GDM1 (cell line): ENCODE results near the gene COA7.

Source experiments
- DNase-seq: peaks from one replicate; lab custom pipeline; 2025; lab: John Stamatoyannopoulos, UW

The COA7 gene

DNA sequence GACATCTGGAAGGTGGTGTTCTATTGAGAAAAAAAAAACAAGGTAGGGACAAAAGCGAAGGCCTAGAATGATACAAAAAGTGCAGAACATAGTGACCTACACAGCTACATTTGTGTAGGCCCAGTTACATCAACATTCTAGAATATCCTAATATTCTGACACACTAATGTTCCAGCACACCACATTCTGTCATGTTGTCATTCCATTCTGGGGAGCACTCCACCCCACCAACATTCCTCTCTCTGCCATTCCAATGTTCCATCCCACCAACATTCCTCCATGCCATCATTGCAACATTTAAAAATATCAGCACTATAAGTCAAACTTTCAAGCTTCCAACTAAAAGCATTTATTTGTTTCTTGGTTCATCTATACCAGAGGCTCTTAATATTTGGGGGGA lies 28.5 kb downstream of the COA7 start:
- no peak for DNase-seq

DNA sequence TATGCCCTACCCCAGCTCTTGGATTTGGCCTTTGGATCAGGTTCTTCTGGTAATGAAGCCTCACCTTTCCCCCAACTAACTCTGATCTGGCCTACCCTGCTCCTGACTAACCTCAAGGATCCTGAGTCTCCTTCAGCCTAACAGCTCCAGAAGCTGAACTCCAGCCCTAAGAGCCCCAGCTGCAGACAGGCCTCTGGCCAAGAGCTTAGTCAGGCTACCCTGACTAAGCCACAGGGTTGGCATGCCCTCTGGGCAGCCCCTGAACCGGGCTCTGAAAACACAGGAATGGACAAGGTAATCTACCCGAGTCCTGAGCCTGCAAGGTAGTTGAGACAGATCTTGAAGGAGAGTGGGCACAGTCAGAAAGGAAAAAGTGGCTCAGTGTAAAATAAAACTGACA lies 29.4 kb downstream of the COA7 start:
- no peak for DNase-seq

GRCh38 chr1:52667984-52668383 lies 30.2 kb downstream of the COA7 start:
- DNase-seq, result no peak

GRCh38 chr1:52667290-52667689 lies 30.9 kb downstream of the COA7 start:
- DNase-seq, result no peak

DNA sequence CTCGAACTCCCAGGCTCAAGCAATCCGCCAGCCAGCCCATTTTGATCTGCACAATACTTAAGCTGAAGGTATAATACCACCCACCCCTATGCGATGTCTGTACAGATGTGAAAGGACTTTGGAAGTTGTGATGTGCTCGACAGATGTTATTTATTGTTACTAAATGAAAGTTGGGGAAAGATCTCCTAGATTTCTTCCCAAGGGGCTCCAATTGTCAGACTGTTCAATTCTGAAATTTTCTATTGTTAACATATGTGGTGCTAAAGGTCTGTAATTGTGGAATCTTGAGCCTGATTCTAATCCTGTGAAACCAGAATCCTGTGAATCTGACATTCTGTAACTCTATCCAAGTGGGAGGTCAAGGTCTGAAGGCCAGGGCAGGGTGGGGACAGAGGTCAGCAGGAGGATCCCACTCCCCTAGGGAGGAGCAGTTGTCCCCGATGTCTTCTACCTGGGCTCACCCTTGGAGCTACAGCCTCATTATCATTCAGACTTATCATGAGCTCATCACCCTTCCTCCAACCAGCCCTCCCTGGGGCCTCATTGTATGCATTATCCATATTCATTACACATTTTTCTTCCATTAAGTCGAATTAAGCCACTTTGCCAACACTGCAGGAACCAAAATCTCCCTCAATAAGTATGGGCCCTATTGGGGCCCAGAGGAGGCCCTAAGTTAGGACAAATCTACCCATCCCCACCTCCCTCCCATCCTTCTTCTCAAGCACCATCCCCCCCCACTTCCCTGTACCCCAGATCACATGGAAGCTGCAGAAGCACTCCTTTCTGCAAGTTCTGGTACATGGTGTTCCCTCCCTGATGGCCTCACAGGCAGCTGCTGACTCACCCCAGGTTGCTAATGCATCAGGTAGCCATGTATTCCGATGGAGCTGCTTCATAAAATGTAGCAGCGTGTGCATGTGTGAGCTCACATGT lies 32.9 kb downstream of the COA7 start:
- no peak for DNase-seq

- no peak for DNase-seq
Observed at GRCh38 chr1:52663716-52664115, 34.4 kb downstream of the COA7 start.

- DNase-seq, result no peak
Observed at GRCh38 chr1:52662645-52663313, 35.4 kb downstream of the COA7 start.

DNA sequence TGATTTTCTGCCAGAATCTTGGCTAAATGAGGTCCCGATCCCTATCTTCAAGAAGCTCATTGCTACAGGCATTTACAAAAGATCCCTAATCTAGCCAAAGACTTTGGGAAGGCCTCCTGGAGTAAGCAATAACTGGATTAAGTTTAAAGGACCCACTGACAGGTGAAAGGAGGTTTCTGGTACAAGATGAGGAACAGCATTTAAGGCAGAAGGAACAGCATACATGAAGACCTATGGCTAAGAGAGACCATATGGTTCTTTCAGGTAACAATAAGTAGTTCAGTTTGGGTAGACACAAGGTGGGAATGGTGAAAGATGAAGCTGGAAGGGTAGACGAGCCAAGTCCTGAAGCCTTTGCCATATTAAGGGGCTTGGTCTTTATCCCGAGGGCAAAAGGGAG lies 37.3 kb downstream of the COA7 start:
- DNase-seq, result no peak

DNA sequence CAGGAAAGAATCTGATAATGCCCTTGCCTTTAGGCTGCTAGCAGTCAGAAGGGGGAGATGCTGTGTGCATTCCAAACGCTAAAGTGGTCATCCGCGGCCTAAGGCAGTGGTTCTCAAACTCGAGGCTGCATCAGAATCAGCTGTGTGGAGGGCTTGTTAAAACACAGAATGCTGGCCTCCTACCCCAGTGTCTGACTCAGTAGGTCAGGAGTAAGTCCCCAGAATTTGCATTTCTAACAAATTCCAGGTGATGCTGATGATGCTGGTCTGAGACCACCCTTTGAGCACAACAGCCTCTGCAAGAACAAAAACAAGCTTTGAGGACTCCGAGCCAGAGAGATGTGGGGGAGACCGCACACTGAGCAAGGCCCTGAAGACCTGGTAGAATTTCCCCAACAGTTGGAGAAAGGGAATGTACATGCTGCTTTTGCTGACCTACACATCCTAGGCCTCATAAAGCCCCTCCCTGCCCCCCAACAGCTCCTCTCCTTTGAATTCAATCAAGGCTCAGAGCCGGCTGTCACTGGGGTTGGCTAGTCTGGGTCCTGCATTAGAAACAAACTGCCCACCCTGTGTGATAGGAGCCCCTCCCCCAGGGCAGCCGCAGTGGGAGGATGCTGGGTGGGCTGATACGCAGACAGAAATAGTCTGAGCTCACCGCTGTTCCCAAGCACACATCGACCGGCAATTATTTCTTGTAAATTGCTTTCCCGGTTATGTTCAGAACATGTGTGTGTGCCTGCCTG lies 38.1 kb downstream of the COA7 start:
- DNase-seq, result no peak

DNA sequence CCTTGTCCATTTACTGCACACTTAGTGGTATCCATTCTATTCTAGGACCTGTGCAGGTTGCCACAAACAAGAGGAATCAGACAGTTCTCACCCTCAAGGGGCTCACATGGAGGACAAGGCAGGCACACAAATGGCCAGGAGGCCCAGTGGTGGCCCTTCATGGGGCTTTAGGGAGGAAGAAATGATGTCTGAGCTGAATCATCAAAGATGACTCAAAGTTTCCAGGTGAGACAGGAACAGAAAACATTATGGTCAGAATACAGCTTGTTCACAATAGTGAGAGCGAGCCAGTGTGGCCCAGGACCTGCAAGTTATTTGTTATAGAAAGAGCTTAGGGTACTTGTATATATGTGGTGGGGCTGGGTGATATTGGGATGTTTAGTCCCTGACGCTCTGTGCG lies 38.8 kb downstream of the COA7 start:
- DNase-seq, result no peak

DNA sequence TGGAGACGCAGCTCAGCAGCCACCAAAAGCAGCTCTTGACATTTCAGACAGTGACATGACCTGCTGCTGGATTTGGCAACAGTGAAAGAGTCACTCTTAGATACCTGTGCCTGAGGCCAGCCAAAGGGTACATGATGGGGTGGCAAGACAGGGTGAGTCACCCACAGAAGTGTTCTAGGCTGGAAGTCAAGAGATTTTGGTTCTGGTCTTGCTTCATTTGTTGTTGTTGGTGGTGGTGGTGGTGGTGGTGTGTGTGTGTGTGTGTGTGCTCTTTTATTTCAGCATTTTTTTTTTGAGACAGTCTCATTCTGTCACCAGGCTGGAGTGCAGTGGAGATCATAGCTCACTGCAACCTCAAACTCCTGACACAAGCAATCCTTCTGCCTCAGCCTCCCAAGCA lies 39.4 kb downstream of the COA7 start:
- DNase-seq, result no peak

DNA sequence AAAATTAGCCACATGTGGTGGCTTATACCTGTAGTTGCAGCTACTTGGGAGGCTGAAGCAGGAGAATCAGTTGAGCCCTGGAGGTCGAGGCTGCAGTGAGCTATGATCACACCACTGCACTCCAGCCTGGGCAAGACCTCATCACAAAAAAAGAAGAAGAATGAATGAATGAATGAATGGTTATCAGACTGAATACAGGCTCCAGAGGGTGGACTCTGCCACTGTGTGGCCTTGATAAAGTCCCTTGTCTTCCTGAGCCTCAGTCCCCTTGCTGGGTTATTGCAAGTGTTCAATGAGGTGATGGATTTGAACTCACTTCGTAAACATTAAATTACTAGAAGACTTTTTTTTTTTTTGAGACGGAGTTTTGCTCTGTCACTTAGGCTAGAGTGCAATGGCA lies 40.4 kb downstream of the COA7 start:
- no peak for DNase-seq

DNA sequence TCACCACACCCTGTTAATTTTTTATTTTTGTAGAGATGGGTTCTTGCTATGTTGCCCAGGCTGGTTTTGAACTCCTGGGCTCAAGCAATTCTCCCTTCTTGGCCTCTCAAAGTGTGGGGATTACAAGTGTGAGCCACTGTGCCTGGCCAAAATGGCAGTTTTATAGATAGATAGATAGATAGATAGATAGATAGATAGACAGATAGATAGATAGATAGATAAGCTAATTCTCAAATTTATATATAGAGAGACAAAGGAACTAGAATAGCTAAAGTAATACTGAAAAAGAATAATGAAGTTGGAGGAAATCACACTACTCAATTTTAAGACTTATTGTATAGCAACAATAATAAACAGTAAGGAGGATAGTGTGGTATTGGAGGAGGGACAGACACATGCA lies 44.1 kb downstream of the COA7 start:
- DNase-seq, result no peak

GRCh38 chr1:52653207-52653849 lies 44.8 kb downstream of the COA7 start:
- DNase-seq, result no peak

DNA sequence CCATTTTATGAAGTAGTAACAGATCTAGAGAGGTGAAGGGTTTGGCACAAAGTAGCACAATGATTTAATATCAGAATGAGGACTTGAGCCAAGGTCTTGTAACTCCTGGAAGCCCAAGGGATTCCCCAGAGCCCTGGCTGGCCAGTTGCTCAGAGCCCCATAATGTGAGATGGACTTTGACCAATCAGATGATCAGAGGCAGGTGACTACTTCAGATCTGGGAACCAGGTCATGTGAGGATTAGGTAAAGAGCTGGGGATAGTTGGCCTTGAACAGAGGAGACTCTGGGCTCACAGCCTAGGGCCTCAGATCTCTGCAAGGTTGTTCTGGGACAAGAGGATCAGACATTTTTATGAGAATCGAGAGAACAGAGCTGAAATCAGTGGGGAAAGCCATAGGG lies 46.2 kb downstream of the COA7 start:
- no peak for DNase-seq

GRCh38 chr1:52645261-52645660 lies 52.9 kb downstream of the COA7 start:
- no peak for DNase-seq

GRCh38 chr1:52641307-52641706 lies 56.8 kb downstream of the COA7 start:
- no peak for DNase-seq

- DNase-seq, result no peak
Observed at GRCh38 chr1:52640697-52641096, 57.5 kb downstream of the COA7 start.

DNA sequence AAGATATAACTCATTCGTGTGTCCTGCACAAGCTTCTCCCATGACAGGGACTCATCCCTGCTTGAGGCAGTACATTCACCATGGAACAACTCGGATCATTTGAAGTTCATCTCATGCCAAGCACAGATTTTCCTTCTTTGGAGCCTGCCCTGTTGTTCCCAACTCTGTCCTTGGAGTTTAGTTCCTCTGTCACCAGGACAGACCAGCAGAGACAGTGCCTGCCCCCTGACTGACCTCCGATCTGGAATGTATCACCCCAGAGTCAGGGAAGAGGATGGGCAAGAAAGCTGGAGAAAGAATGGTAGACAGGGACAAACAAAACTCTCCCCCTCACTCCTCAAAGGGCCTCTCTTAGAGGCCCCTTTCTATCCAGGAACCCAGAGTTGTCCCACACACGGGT lies 60.2 kb downstream of the COA7 start:
- DNase-seq, result no peak

DNA sequence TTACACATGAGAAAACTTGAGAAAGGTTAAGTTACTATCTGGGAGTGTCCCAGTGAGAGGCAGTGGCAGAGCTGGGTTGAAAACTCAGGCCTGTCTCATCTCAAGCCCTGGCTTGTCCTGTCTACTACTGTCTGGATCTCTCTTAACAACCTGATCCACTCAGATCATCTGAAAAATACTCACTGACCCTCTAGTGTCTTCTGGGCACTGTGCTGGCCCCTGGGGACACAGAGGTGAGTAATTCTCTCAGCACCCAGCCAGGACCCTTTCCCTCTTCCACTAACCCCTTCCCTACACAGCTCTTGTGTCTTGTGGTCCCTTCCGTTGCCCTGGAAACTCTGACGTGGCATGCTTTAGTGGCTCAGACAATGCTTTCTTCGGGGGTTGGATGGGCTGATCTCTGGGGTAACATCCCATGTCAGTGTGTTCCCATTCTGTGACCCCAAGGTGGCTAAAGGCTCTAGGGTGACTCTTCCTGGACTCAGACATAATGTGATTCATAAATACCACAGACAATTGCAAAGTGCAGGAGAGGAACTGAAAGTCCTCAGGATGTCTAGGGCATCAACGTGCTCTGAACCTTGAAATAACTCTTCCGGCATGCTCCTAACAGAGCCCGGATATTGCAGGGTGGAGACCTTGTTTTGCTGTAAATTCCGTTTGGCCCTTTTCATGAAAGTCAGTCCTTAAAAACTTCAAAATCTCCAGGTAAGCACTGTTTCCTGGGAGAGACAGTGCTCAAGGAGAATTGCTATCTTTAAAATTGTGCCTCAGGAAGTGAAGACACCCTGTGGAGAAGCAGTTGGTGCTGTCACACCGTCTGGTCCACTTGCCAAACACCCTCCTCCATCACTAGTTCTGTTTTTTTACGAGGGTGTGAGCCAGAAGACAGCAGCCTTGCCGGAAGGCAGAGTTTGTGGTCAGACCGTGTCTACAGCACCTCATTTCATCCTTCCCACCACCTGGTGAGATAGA lies 61.1 kb downstream of the COA7 start:
- DNase-seq, result no peak
